GM15510 (cell line): ENCODE results near the gene GLOD4.

Experiments used
- POLR2A ChIP-seq: IDR thresholded peaks from 3 replicates; pipeline ENCODE4 v1.6.1; 2011; ENCODE audit warnings: borderline replicate concordance; ENCODE audit not compliant: insufficient read length; ENCODE audit errors: extremely low read depth

Gene GLOD4

GRCh38 chr17:728911-729310 is 53.2 kb downstream of the GLOD4 start:
- TF ChIP-seq POLR2A = no peak

DNA sequence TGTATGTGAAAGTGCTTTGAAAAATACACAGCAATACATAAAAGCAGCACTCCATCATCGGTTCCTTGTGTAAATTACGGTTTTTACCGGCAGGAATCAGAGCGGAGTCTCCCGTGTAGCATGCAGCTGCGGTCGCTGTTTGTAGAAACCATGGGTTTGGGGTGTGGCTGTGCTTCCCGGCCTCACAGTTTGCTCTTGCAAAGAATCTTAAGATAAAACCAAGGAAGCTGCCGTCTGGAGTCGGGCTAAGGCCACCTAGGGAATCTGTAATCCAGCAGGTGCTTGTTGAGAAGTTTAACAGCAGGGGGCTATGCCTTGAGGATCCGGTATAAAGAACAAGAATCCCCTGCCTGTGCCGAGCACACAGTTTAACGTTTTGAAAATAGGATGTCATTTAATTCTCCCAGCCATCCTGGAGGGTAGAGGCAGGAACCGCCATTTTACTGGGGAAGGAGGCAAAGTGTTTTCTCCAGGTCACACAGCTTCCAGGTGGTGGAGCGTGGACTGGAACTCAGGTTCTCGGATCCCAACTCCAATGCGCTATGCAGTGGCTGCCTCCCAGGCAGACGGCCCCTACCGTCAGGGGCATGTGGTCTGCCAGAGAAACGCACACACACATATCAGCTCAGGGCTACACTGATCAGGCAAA is 55.7 kb downstream of the GLOD4 start:
- TF ChIP-seq POLR2A = no peak

- no peak for TF ChIP-seq POLR2A
Measured at GRCh38 chr17:725746-726145, 56.3 kb downstream of the GLOD4 start.

DNA sequence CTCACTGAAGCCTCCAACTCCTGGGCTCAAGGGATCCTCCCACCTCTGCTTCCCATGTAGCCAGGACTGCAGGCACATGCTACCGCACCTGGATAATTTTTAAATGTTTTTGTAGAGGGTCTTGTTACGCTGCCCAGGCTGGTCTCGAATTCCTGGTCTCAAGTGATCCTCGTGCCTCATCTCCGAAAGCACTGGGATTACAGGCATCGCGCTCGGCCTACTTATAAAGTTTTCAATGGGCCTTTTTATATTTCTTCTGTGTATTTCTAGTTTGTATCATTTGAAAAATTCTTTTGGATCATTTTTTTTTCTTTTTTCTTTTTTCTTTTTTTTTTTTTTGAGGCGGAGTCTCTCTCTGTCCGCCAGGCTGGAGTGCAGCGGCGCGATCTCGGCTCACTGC is 57.0 kb downstream of the GLOD4 start:
- TF ChIP-seq POLR2A = no peak

- no peak for TF ChIP-seq POLR2A
Measured at GRCh38 chr17:721540-721937, 60.5 kb downstream of the GLOD4 start.

DNA sequence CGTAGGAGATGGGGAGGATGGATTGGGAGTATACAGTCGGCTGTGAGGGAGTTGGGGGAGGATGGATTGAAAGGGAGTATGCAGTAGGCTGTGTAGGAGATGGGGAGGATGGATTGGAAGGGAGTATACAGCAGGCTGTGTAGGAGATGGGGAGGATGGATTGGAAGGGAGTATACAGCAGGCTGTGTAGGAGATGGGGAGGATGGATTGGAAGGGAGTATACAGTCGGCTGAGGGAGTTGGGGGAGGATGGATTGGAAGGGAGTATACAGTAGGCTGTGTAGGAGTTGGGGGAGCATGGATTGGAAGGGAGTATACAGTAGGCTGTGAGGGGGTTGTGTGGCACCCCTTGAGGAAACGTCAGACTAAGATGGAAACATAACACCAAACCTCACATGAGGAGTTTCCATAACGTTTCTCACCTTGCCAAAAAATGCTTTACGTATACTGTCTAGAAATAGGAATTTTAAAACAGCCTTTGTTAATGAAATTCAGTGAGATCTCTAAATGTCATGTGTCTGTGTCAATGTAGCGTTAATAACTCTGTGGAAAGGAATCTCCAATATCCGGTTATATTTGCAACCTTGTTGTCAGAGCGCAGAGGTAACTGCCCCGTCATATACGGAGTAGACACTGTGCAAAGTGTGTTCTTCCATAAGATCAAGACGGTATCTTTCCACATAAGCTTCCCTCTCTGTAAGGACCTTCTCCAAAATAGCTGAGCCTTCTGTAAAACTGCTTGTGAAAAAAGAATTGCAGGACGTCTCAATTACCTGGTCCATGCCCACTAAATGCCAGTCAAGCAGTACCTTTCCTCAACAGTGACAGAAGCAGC is 61.2 kb downstream of the GLOD4 start:
- TF ChIP-seq POLR2A = no peak

DNA sequence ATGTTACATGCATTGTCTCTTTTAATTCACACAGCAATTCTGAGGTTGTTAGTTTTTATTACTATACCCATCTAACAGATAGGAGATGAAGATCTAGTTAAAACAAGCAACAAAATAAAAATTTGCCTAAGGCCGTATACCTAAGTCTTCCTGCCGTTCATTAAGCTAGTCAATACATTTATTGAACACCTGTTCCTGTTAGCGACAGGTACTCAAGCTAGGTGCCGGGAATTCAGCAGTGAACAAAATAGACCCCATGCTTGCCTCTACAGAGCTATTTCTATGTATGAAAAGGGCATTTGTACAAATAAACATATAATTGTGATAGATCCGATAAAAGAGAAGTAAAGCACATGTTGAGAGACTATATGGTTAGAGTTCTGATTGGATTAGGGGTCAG is 64.0 kb downstream of the GLOD4 start:
- no peak for TF ChIP-seq POLR2A
